Keratinocyte (primary cell): ENCODE results near the gene NCBP3. TPM values are rescaled to one million over a fixed set of nuclear protein-coding genes. Genes with fewer than 3 reads are reported as not detected.
A peak's percentile ranks its signal among the peaks of the same experiment; 100 is the strongest.
"Not testable (repeated sequence)": the region's sequence is repeated elsewhere in the genome, so short reads cannot be mapped to it uniquely, and the experiment has no call there.

ENCODE experiments used
- DNase-seq: peaks from one replicate; pipeline ENCODE4 v3.0.0-alpha.2; 2011; ENCODE audit warnings: low read depth, missing footprints, low spot score
- FAIRE-seq: peaks from 2 replicates; lab custom pipeline; 2011; peaks lifted over from hg19 to GRCh38; lab: Jason Lieb, UNC
- H2AFZ ChIP-seq: 2 replicates; pipeline ENCODE4 v1.6.0; 2012; ENCODE audit warnings: low read length, control low read depth, inconsistent platforms; ENCODE audit not compliant: control insufficient read depth
- H3K27ac ChIP-seq: 2 replicates; pipeline ENCODE4 v1.5.1; 2011; ENCODE audit warnings: low read length; ENCODE audit not compliant: control insufficient read depth, insufficient read depth
- H3K27me3 ChIP-seq: 3 replicates; pipeline ENCODE4 v1.6.0; 2011; ENCODE audit warnings: low read length; ENCODE audit not compliant: control insufficient read depth, insufficient read depth; ENCODE audit errors: extremely low read depth
- H3K36me3 ChIP-seq, 2 experiments: 2 replicates in 1 of 2; 3 replicates in 1 of 2; pipeline ENCODE4 v1.5.1; 2011; ENCODE audit warnings: low read length in 2 of 2, mild to moderate bottlenecking in 1 of 2; ENCODE audit not compliant: control insufficient read depth in 2 of 2, insufficient read depth in 2 of 2; ENCODE audit errors: extremely low read depth in 1 of 2
- H3K4me1 ChIP-seq: 3 replicates; pipeline ENCODE4 v1.5.1; 2011; ENCODE audit warnings: low read length; ENCODE audit not compliant: control insufficient read depth, insufficient read depth; ENCODE audit errors: extremely low read depth
- H3K4me2 ChIP-seq: 3 replicates; pipeline ENCODE4 v1.6.0; 2011; ENCODE audit warnings: low read depth, low read length; ENCODE audit not compliant: control insufficient read depth, insufficient read depth; ENCODE audit errors: extremely low read depth
- H3K4me3 ChIP-seq, 3 experiments: fragments of 200-600 bp in 1 of 3; sonication (generic) in 1 of 3; 2 replicates in 2 of 3; 3 replicates in 1 of 3; pipeline ENCODE4 v1.5.1; 2011 to 2016; ENCODE audit warnings: low read length in 3 of 3, mild to moderate bottlenecking in 3 of 3, control low read depth in 2 of 3, inconsistent platforms in 1 of 3, low read depth in 1 of 3, mixed read lengths in 1 of 3, mixed run types in 1 of 3, moderate library complexity in 1 of 3; ENCODE audit not compliant: control insufficient read depth in 2 of 3, insufficient read depth in 2 of 3; ENCODE audit errors: extremely low read depth in 1 of 3
- H3K79me2 ChIP-seq: 2 replicates; pipeline ENCODE4 v1.6.0; 2012; ENCODE audit warnings: low read length; ENCODE audit not compliant: control insufficient read depth, insufficient read depth
- H3K9ac ChIP-seq: 3 replicates; pipeline ENCODE4 v1.6.0; 2011; ENCODE audit warnings: low read length; ENCODE audit not compliant: control insufficient read depth, insufficient read depth; ENCODE audit errors: extremely low read depth
- H3K9me1 ChIP-seq: 3 replicates; pipeline ENCODE4 v1.6.0; 2011; ENCODE audit warnings: low read length; ENCODE audit not compliant: control insufficient read depth, insufficient read depth; ENCODE audit errors: extremely low read depth
- H3K9me3 ChIP-seq: 2 replicates; pipeline ENCODE4 v1.5.1; 2012; ENCODE audit warnings: low read depth, low read length; ENCODE audit not compliant: control insufficient read depth
- H4K20me1 ChIP-seq: 3 replicates; pipeline ENCODE4 v1.6.0; 2011; ENCODE audit warnings: low read length; ENCODE audit not compliant: control insufficient read depth, insufficient read depth; ENCODE audit errors: extremely low read depth
- CTCF ChIP-seq, 3 experiments: IDR thresholded peaks in 1 of 3; conservative IDR thresholded peaks in 1 of 3; optimal IDR thresholded peaks in 1 of 3; 2 replicates in 2 of 3; 3 replicates in 1 of 3; pipeline versions ENCODE3 to v1.5.1; 2011; ENCODE audit warnings: low read length in 3 of 3, mild to moderate bottlenecking in 3 of 3, moderate library complexity in 2 of 3, control low read depth in 1 of 3, inconsistent platforms in 1 of 3; ENCODE audit not compliant: insufficient read depth in 2 of 3; ENCODE audit errors: extremely low read depth in 1 of 3
- EZH2 ChIP-seq: IDR thresholded peaks from one replicate; pipeline ENCODE4 v1.6.1; 2012; ENCODE audit warnings: inconsistent platforms, mild to moderate bottlenecking, low read length, moderate library complexity
- dilution Hi-C: fragments of 300-500 bp; cut with MboI; formaldehyde crosslinking; loops from one replicate; pipeline ENCODE4 v1.7.0; 2020; ENCODE audit warnings: low sequenced_read_pairs; ENCODE audit not compliant: extremely low pct_ligation_motif_present
- polyA plus RNA-seq, 5 experiments: library from polyadenylated mRNA; depleted of rRNA in 3 of 5; stranded (reverse) in 3 of 5; stranded (forward) in 1 of 5; unstranded in 1 of 5; fragments of >200 nt; gene quantifications; 1 replicate in 1 of 5; 2 replicates in 3 of 5; 3 replicates in 1 of 5; pipeline versions ENCODE4 v1.2.1 to v1.2.3, GENCODE V29; 2011 to 2012; ENCODE audit warnings: missing spikeins in 2 of 5, low read depth in 1 of 5, low replicate concordance in 1 of 5

The NCBP3 gene
- polyA plus RNA-seq, 1 donor (not counting 4 experiments of a cell fraction or from before 2014, with no cell fraction given): 22.1 TPM

- Histone ChIP-seq H3K9ac (peak overlapping the region; percentile 28), H3K4me3 (peak overlapping the region in 1 of 3 experiments; percentile 55)
- FAIRE-seq: peak; percentile 78
Measured at GRCh38 chr17:3846437-3847164, 555 bp upstream of the NCBP3 start.

GRCh38 chr17:3845291-3845620 is 790 bp downstream of the NCBP3 start:
- dilution Hi-C loops: no loop called here
- peak overlapping the region; percentile 87 to 99 (median 87) for H3K4me3 ChIP-seq
- peak overlapping the region; percentile 77 for H3K27ac ChIP-seq
- H2AFZ ChIP-seq: peak overlapping the region; percentile 86
- no peaks in the 10 kb centered on the region for H3K9me3 ChIP-seq
- peaks cover 4 to 8% of the 10 kb centered on the region in 2 experiments for H3K36me3 ChIP-seq
- H3K4me2 ChIP-seq: peak overlapping the region; percentile 91
- peaks cover 9% of the 10 kb centered on the region for H3K4me1 ChIP-seq
- no peaks in the 10 kb centered on the region for H3K27me3 ChIP-seq
- H3K9me1 ChIP-seq: no peaks in the 10 kb centered on the region
- H4K20me1 ChIP-seq: peaks cover 4% of the 10 kb centered on the region
- peaks cover 50% of the 10 kb centered on the region for H3K79me2 ChIP-seq
- peak overlapping the region; percentile 91 for H3K9ac ChIP-seq
- FAIRE-seq (no peak), DNase-seq (no peak)
- TF ChIP-seq CTCF (optimal IDR thresholded peaks at IDR 0.05 in 1 of 3, IDR thresholded peaks at IDR 0.05 in 1 of 3, conservative IDR thresholded peaks at IDR 0.05 in 1 of 3; ENCODE audit: extremely low read depth in 1 of 3, insufficient read depth in 2 of 3, low read length in 3 of 3) (no peak), EZH2 (no peak)

More at GRCh38 chr17:3846437-3847164, 555 bp upstream of the NCBP3 start:
- Histone ChIP-seq H3K9me1 (no peaks in the 10 kb centered on the region), H3K36me3 (peaks cover 3 to 4% of the 10 kb centered on the region in 2 experiments), H3K27ac (peak overlapping the region; percentile 36), H3K4me2 (peak overlapping the region; percentile 87), H3K79me2 (peaks cover 40% of the 10 kb centered on the region), H3K9me3 (no peaks in the 10 kb centered on the region), H4K20me1 (peaks cover 4% of the 10 kb centered on the region), H2AFZ (peak overlapping the region; percentile 27), H3K4me1 (peaks cover 9% of the 10 kb centered on the region), H3K27me3 (no peaks in the 10 kb centered on the region)
- no peak for DNase-seq
- TF ChIP-seq EZH2: no peak
- no peak for TF ChIP-seq CTCF (optimal IDR thresholded peaks at IDR 0.05 in 1 of 3, IDR thresholded peaks at IDR 0.05 in 1 of 3, conservative IDR thresholded peaks at IDR 0.05 in 1 of 3; ENCODE audit: extremely low read depth in 1 of 3, insufficient read depth in 2 of 3, low read length in 3 of 3)
- dilution Hi-C loops: no loop called here

GRCh38 chr17:3844556-3844955 is 1.5 kb downstream of the NCBP3 start:
- Histone ChIP-seq H3K36me3 (peaks cover 8 to 15% of the 10 kb centered on the region in 2 experiments), H3K79me2 (peaks cover 57% of the 10 kb centered on the region), H3K4me2 (peak overlapping the region; percentile 91)
- H3K27ac ChIP-seq, FAIRE-seq, H2AFZ ChIP-seq, H4K20me1 ChIP-seq, H3K27me3 ChIP-seq, H3K9ac ChIP-seq, H3K4me1 ChIP-seq, H3K9me1 ChIP-seq, dilution Hi-C loops, H3K9me3 ChIP-seq, DNase-seq, H3K4me3 ChIP-seq: not testable (repeated sequence)
